Skeletal muscle tissue (tissue), 4 donors: ENCODE results near the gene BCAS3. TPM values are rescaled to one million over a fixed set of nuclear protein-coding genes. Genes with fewer than 3 reads are reported as not detected.
A peak's percentile ranks its signal among the peaks of the same experiment; 100 is the strongest.
"Not testable (repeated sequence)": the region's sequence is repeated elsewhere in the genome, so short reads cannot be mapped to it uniquely, and the experiment has no call there.

Experiments used
- H3K27ac ChIP-seq: one replicate; pipeline ENCODE4 v1.7.0; 2013; ENCODE audit warnings: mild to moderate bottlenecking, low read depth, low read length, inconsistent platforms
- H3K27me3 ChIP-seq, 3 donors: one replicate each; pipeline ENCODE4 v1.7.0; 2013; ENCODE audit warnings: low read length in 3 of 3; ENCODE audit not compliant: control insufficient read depth in 3 of 3, insufficient read depth in 3 of 3
- H3K36me3 ChIP-seq, 3 donors: one replicate each; pipeline ENCODE4 v1.7.0; 2013; ENCODE audit warnings: low read length in 3 of 3; ENCODE audit not compliant: control insufficient read depth in 3 of 3, insufficient read depth in 3 of 3
- H3K4me1 ChIP-seq, 3 donors: one replicate each; pipeline ENCODE4 v1.7.0; 2013; ENCODE audit warnings: low read length in 3 of 3, mild to moderate bottlenecking in 3 of 3; ENCODE audit not compliant: control insufficient read depth in 3 of 3, insufficient read depth in 3 of 3
- H3K4me3 ChIP-seq, 3 donors: one replicate each; pipeline ENCODE4 v1.7.0; 2013; ENCODE audit warnings: low read length in 3 of 3
- H3K9ac ChIP-seq, 3 donors: one replicate each; pipeline ENCODE4 v1.7.0; 2013; ENCODE audit warnings: low read length in 3 of 3, mild to moderate bottlenecking in 3 of 3, moderate library complexity in 2 of 3, low read depth in 1 of 3
- H3K9me3 ChIP-seq, 3 donors: one replicate each; pipeline ENCODE4 v1.7.0; 2013; ENCODE audit warnings: low read length in 3 of 3; ENCODE audit not compliant: control insufficient read depth in 3 of 3
- total RNA-seq: library from RNA; depleted of rRNA; stranded (reverse); fragments of >200 nt; gene quantifications from one replicate; pipeline ENCODE4 v1.2.3, GENCODE V29; 2014
- donor health status: Osteomylitis.

Gene BCAS3
- total RNA-seq, 1 donor from 2014 or later: 25.1 TPM

- Histone ChIP-seq H3K9ac (no peak overlapping the region), H3K4me3 (no peak overlapping the region), H3K27me3 (no peaks in the 10 kb centered on the region), H3K4me1 (no peaks in the 10 kb centered on the region), H3K27ac (no peak overlapping the region), H3K9me3 (no peaks in the 10 kb centered on the region), H3K36me3 (no peaks in the 10 kb centered on the region)
Observed at GRCh38 chr17:60926466-60927183, 249.0 kb downstream of the BCAS3 start.

DNA sequence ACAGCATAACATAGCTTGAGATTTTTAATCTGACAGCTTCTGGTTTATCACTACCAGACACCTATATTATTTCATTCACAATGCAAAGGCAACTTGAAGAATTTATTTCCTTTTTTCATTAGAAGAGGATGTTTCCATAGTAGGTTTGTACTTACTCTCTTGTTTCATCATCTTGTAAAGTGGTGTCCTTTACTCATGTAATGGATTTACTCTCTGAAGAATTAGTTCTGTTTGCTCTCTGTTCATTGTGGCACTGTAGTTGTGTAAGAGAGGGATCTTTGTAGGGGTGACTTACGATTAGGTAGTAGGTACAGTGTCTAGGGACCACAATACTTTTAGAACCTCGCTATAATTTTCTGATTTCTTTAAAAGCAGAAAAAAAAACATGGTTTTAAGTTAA is 256.1 kb downstream of the BCAS3 start:
- Histone ChIP-seq H3K27me3 (no peaks in the 10 kb centered on the region), H3K4me3 (no peak overlapping the region), H3K36me3 (no peaks in the 10 kb centered on the region), H3K9ac (no peak overlapping the region), H3K27ac (no peak overlapping the region), H3K9me3 (no peaks in the 10 kb centered on the region), H3K4me1 (no peaks in the 10 kb centered on the region)

GRCh38 chr17:60934723-60935122 is 257.1 kb downstream of the BCAS3 start:
- no peaks in the 10 kb centered on the region for H3K9me3 ChIP-seq
- H3K9ac ChIP-seq: no peak overlapping the region
- H3K4me1 ChIP-seq: no peaks in the 10 kb centered on the region
- no peaks in the 10 kb centered on the region for H3K27me3 ChIP-seq
- H3K27ac ChIP-seq: no peak overlapping the region
- no peak overlapping the region for H3K4me3 ChIP-seq
- H3K36me3 ChIP-seq: no peaks in the 10 kb centered on the region

- not testable (repeated sequence) for H3K4me1 ChIP-seq, H3K9ac ChIP-seq, H3K36me3 ChIP-seq, H3K9me3 ChIP-seq, H3K27me3 ChIP-seq, H3K27ac ChIP-seq, H3K4me3 ChIP-seq
Observed at GRCh38 chr17:60935991-60936390, 258.3 kb downstream of the BCAS3 start.

DNA sequence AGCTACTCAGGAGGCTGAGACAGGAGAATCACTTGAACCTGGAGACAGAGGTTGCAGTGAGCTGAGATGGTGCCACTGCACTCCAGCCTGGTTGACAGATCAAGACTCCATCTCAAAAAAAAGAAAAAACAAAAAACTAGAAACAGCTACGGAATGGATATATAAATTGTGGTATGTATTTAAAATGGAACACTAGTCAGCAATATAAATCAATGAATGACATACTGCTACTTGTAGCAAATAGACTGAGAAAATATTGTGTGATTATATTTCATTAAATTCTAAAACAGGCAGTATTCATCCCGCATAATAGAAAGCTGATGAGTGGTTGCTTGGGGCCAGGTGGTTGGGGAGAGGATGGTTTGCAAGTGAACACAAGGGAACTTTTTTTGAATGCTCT is 261.7 kb downstream of the BCAS3 start:
- Histone ChIP-seq H3K27ac (no peak overlapping the region), H3K27me3 (no peaks in the 10 kb centered on the region), H3K4me3 (no peak overlapping the region), H3K9ac (no peak overlapping the region), H3K4me1 (peaks cover 0 to 5% (median 4%) of the 10 kb centered on the region in 3 donors), H3K9me3 (no peaks in the 10 kb centered on the region), H3K36me3 (no peaks in the 10 kb centered on the region)

DNA sequence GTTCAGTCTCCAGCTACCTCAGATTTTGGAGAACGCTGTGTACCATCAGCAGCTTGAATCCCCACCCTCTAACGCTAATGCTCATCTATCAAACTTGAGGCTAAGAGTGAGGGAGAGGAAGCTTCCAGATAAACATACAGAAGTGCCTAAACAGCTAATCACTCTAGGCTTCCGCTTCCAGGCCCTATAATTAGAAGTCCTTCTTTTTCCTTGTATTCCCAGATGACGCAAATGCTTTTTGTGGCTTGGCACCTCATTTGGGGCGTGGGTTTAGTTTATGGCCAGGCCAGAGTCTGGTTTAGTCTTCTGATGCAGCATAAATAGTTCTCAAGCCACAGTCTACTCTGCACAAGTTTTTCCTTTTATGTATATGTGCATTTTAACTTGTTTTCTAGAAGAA is 263.4 kb downstream of the BCAS3 start:
- H3K27me3 ChIP-seq: no peaks in the 10 kb centered on the region
- H3K4me1 ChIP-seq: peaks cover 0 to 5% (median 4%) of the 10 kb centered on the region in 3 donors
- H3K36me3 ChIP-seq: no peaks in the 10 kb centered on the region
- H3K27ac ChIP-seq: peak overlapping the region; percentile 26
- H3K9me3 ChIP-seq: no peaks in the 10 kb centered on the region
- H3K9ac ChIP-seq: no peak overlapping the region
- no peak overlapping the region for H3K4me3 ChIP-seq

DNA sequence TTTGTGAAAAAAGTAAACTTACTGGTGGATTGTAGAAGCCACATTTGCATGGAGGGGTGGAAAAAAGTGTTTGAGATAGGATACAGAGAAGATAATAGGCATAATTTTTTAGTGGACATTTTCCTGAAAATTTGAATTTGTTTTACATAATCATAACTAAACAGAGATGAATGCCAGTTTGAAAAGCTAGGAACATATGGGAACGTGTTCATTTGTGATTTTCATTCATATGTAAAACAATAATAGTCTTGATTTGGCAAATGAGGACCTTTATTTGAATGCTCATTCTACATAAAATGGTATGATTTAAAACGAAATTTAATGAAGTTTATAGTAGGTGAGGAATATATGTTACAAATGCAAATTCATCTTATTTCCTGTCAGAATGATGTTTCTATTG is 263.9 kb downstream of the BCAS3 start:
- Histone ChIP-seq H3K9ac (no peak overlapping the region), H3K27ac (no peak overlapping the region), H3K9me3 (no peaks in the 10 kb centered on the region), H3K4me3 (no peak overlapping the region), H3K4me1 (peaks cover 0 to 5% (median 4%) of the 10 kb centered on the region in 3 donors), H3K27me3 (no peaks in the 10 kb centered on the region), H3K36me3 (no peaks in the 10 kb centered on the region)

DNA sequence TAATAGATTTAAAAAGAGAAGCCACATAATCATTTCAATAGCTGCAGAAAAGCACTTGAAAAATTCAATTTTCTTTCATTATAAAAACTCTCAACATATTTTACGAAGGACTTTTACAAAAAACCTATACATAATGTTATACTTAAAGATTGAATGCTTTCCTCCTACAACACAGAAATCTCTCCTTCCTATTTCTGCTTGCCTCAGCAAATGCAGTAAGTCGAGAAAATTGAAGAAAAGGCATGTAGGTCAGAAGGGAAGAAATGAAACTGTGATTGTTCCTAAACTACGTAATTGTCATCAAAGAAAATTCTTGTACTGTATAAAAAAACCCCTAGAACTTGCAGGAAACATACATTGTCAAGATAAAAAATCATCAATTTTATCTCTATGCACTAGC is 267.1 kb downstream of the BCAS3 start:
- Histone ChIP-seq H3K9me3 (no peaks in the 10 kb centered on the region), H3K27ac (no peak overlapping the region), H3K4me1 (peaks cover 0 to 5% (median 4%) of the 10 kb centered on the region in 3 donors), H3K9ac (no peak overlapping the region), H3K27me3 (no peaks in the 10 kb centered on the region), H3K36me3 (peaks cover 0 to 3% (median 0%) of the 10 kb centered on the region in 3 donors), H3K4me3 (no peak overlapping the region)

DNA sequence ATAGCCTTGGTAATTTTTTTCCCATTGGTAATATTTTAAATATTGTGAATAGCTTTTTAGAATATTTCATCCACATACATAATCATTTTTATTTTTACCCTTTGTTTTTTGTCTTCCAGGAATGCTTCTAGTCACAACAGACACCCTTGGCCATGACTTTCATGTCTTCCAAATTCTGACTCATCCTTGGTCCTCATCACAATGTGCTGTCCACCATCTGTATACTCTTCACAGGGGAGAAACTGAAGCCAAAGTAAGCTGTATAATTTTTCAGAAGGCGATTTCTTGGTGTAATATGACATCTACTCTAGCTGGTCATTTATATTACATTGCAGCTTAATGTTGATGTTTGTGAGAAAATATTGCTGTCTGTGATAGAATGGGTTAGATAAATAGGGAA is 269.4 kb downstream of the BCAS3 start:
- no peaks in the 10 kb centered on the region for H3K4me1 ChIP-seq
- H3K9ac ChIP-seq: no peak overlapping the region
- H3K27me3 ChIP-seq: no peaks in the 10 kb centered on the region
- H3K27ac ChIP-seq: no peak overlapping the region
- H3K4me3 ChIP-seq: no peak overlapping the region
- H3K9me3 ChIP-seq: no peaks in the 10 kb centered on the region
- peaks cover 0 to 3% (median 0%) of the 10 kb centered on the region in 3 donors for H3K36me3 ChIP-seq

- no peak overlapping the region for H3K4me3 ChIP-seq
Observed at GRCh38 chr17:60947543-60947942, 269.9 kb downstream of the BCAS3 start.

More at GRCh38 chr17:60947543-60947942, 269.9 kb downstream of the BCAS3 start:
- H3K27ac ChIP-seq: no peak overlapping the region
- no peaks in the 10 kb centered on the region for H3K4me1 ChIP-seq
- H3K9me3 ChIP-seq: no peaks in the 10 kb centered on the region
- H3K9ac ChIP-seq: no peak overlapping the region
- peaks cover 0 to 3% (median 0%) of the 10 kb centered on the region in 3 donors for H3K36me3 ChIP-seq
- H3K27me3 ChIP-seq: no peaks in the 10 kb centered on the region
